Thyroid gland (tissue), 4 donors: ENCODE measurements around the gene FMO4. TPM values are rescaled to one million over a fixed set of nuclear protein-coding genes. Genes with fewer than 3 reads are reported as not detected.

Experiments
- DNase-seq, 2 donors: peaks; one replicate each; pipeline ENCODE4 v3.0.0-alpha.2; 2019
- H3K27ac ChIP-seq, 3 donors: fragments of 200-600 bp; sonication (generic); 1 replicate in 2 of 3; 2 replicates in 1 of 3; pipeline ENCODE4 v1.5.1; 2016 to 2019; ENCODE audit warnings: mild to moderate bottlenecking in 1 of 3, moderate library complexity in 1 of 3
- H3K27me3 ChIP-seq: fragments of 200-600 bp; sonication (generic); one replicate; pipeline ENCODE4 v1.5.1; 2019
- H3K36me3 ChIP-seq, 2 donors: fragments of 200-600 bp; sonication (generic); one replicate each; pipeline ENCODE4 v1.5.1; 2016 to 2019
- H3K4me1 ChIP-seq, 2 donors: fragments of 200-600 bp; sonication (generic); one replicate each; pipeline ENCODE4 v1.5.1; 2017 to 2019
- H3K4me3 ChIP-seq, 3 donors: fragments of 200-600 bp; sonication (generic); replicated peaks in 1 of 3; 1 replicate in 2 of 3; 2 replicates in 1 of 3; pipeline ENCODE4 v1.5.1; 2016; ENCODE audit warnings: mild to moderate bottlenecking in 1 of 3
- H3K9me3 ChIP-seq: fragments of 200-600 bp; sonication (generic); one replicate; pipeline ENCODE4 v1.5.1; 2017
- POLR2A ChIP-seq, 2 donors: fragments of 450-650 bp; IDR thresholded peaks; one replicate each; pipeline ENCODE4 v1.6.1; 2017; ENCODE audit warnings: antibody characterized with exemption in 2 of 2, mild to moderate bottlenecking in 2 of 2, moderate library complexity in 1 of 2
- WGBS, 2 donors: methylation state at CpG; one replicate each; pipeline ENCODE4 v1.1.5; 2017; 5-methylcytosine and 5-hydroxymethylcytosine counted together
- intact Hi-C: fragments of 100-400 bp; cut with DNase I; formaldehyde crosslinking; loops from one replicate; pipeline ENCODE4 v1.15.1; 2023
- total RNA-seq, 4 donors: library from RNA; depleted of rRNA; stranded (reverse); fragments of >200 nt; gene quantifications; one replicate each; pipeline ENCODE4 v1.2.3, GENCODE V29; 2016
- TF ChIP-seq, protein P1 (sequence below), 6 experiments: fragments of 200-600 bp in 3 of 6; fragments of 450-650 bp in 3 of 6; sonication (generic) in 3 of 6; IDR thresholded peaks; one replicate each; pipeline ENCODE4 v1.5.1; 2016 to 2019; ENCODE audit warnings: antibody characterized with exemption in 6 of 6, mild to moderate bottlenecking in 2 of 6, inconsistent platforms in 1 of 6, moderate library complexity in 1 of 6

The FMO4 gene
- total RNA-seq, 4 donors from 2014 or later: 4.6 to 7.3 (median 6.5) TPM

DNA sequence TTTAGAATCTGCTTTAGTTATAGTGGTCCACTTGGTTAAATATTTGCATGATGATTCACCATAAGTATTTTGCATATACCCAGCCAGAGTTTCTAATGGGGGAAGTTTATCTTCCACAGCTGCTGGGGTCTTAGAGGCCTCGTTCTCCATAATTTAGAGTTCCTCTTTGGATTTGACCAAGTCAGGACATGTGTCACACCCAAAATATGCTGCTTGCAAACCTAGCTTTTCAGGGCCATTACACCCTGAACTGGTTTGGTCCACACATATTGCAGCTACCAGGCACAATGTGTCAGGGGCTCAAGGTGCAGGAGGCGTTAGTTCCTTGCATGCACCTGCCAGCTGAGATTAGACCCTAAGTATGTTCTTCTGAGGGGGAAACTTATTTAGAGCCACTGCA lies 17.1 kb upstream of the FMO4 start:
- H3K4me1 ChIP-seq: no peaks in the 10 kb centered on the region
- TF ChIP-seq, protein P1, sequence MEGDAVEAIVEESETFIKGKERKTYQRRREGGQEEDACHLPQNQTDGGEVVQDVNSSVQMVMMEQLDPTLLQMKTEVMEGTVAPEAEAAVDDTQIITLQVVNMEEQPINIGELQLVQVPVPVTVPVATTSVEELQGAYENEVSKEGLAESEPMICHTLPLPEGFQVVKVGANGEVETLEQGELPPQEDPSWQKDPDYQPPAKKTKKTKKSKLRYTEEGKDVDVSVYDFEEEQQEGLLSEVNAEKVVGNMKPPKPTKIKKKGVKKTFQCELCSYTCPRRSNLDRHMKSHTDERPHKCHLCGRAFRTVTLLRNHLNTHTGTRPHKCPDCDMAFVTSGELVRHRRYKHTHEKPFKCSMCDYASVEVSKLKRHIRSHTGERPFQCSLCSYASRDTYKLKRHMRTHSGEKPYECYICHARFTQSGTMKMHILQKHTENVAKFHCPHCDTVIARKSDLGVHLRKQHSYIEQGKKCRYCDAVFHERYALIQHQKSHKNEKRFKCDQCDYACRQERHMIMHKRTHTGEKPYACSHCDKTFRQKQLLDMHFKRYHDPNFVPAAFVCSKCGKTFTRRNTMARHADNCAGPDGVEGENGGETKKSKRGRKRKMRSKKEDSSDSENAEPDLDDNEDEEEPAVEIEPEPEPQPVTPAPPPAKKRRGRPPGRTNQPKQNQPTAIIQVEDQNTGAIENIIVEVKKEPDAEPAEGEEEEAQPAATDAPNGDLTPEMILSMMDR (IDR thresholded peaks at IDR 0.05): no peak
- no peak for TF ChIP-seq POLR2A (IDR thresholded peaks at IDR 0.05)
- WGBS, 2 donors: 80 to 86% methylated on average over 2 of the region's 2 CpGs
- DNase-seq: no peak
- H3K9me3 ChIP-seq: no peaks in the 10 kb centered on the region
- no peak overlapping the region for H3K27ac ChIP-seq
- no peaks in the 10 kb centered on the region for H3K36me3 ChIP-seq
- intact Hi-C loops: no loop called here
- H3K27me3 ChIP-seq: no peaks in the 10 kb centered on the region
- no peak overlapping the region for H3K4me3 ChIP-seq

DNA sequence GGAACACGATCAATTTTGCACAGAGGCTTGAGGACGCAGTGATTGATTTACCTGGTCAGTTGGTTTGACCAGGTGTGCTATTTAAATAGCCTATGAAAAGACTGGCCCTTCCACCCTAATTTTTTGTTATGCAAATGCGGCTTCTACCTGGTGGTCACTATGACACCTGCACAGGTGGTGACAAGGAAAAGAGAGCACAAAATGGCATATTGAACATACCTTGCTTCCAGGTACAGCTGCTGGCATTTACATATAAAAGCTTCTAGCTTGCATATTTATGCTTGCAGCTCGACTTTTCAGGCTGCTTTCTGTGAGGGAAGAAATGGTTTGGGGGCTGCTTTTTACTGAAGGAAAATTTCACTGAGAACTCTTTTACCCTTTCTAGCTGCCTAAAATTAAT lies 15.3 kb upstream of the FMO4 start:
- 76 to 81% methylated on average over 4 of the region's 4 CpGs for WGBS, 2 donors
- no peak for DNase-seq
- intact Hi-C loops: no loop called here

DNA sequence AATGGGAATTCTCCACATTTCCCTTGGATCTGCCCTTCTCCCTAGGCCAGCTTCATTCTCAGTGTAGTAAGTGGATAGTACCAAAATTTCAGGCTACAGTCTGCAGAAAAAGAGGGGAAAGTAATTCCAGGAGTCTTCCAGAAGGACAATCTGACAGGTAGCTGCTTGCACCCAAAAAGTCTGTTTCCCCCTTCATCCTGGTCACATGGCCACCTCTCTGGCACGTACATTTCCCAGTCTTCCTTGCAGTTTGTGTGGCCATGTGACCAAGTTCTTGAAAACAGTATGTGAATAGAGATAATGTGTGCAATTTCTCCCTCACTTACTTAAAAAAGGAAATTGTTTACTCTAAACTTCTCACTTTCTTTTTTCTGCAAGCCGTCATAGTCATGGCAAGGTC lies 14.6 kb upstream of the FMO4 start:
- 83 to 84% methylated on average over 2 of the region's 2 CpGs for WGBS, 2 donors
- Histone ChIP-seq H3K9me3 (no peaks in the 10 kb centered on the region), H3K36me3 (no peaks in the 10 kb centered on the region), H3K4me3 (no peak overlapping the region), H3K27ac (no peak overlapping the region), H3K4me1 (no peaks in the 10 kb centered on the region), H3K27me3 (no peaks in the 10 kb centered on the region)
- DNase-seq: no peak
- TF ChIP-seq, protein P1 (IDR thresholded peaks at IDR 0.05): no peak
- TF ChIP-seq POLR2A (IDR thresholded peaks at IDR 0.05): no peak
- intact Hi-C loops: no loop called here

More for the DNA sequence above, 15.3 kb upstream of the FMO4 start:
- Histone ChIP-seq H3K27me3 (no peaks in the 10 kb centered on the region), H3K9me3 (no peaks in the 10 kb centered on the region), H3K36me3 (no peaks in the 10 kb centered on the region), H3K4me3 (no peak overlapping the region), H3K4me1 (no peaks in the 10 kb centered on the region), H3K27ac (no peak overlapping the region)
- TF ChIP-seq, protein P1 (IDR thresholded peaks at IDR 0.05): no peak

DNA sequence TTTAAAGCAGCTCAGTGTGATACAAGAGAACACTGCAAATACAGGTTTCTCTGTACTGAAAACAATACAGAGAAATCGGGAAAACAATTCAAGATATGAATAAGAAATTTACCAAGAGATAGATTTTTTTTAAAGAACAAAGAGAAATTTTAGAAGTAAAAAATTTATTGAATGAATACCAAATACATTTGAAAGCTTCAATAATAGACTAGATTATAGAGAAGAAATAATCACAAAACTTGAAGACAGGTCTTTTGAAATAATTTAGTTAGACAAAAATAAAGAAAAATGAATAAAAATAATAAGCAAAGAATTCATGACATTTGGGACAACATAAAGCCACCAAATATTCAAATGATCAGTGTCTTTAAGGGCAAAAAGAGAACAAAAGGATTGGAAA lies 13.6 kb upstream of the FMO4 start:
- WGBS, 2 donors: 93 to 95% methylated on average over 1 of the region's 1 CpG
- TF ChIP-seq, protein P1 (IDR thresholded peaks at IDR 0.05): no peak
- TF ChIP-seq POLR2A (IDR thresholded peaks at IDR 0.05): no peak
- H3K9me3 ChIP-seq: no peaks in the 10 kb centered on the region
- no peaks in the 10 kb centered on the region for H3K27me3 ChIP-seq
- H3K27ac ChIP-seq: no peak overlapping the region
- H3K4me3 ChIP-seq: no peak overlapping the region
- no peaks in the 10 kb centered on the region for H3K4me1 ChIP-seq
- intact Hi-C loops: no loop called here
- no peaks in the 10 kb centered on the region for H3K36me3 ChIP-seq
- no peak for DNase-seq

DNA sequence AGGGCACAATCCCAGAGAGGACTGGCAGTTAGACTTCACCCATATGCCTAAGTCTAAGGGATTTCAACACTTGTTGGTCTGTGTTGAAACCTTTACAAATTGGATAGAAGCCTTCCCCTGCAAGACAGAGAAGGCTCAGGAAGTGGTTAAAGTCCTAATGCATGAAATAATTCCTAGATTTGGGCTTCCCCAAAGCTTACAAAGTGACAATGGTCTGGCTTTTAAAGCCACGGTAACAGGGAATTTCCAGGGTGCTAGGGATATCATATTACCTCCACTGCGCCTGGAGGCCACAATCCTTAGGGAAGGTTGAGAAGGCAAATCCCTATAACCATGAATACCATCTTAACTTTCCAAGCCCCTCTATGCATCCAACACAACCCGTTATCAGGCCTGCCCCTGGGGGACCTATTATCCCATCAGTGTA lies 3.3 kb upstream of the FMO4 start:
- DNase-seq: no peak
- Histone ChIP-seq H3K9me3 (no peaks in the 10 kb centered on the region), H3K4me1 (peaks cover 9 to 10% of the 10 kb centered on the region in 2 donors), H3K27ac (no peak overlapping the region), H3K36me3 (no peaks in the 10 kb centered on the region), H3K4me3 (no peak overlapping the region), H3K27me3 (no peaks in the 10 kb centered on the region)
- TF ChIP-seq POLR2A (IDR thresholded peaks at IDR 0.05): no peak
- TF ChIP-seq, protein P1 (IDR thresholded peaks at IDR 0.05): no peak
- WGBS, 2 donors: 72 to 74% methylated on average over 3 of the region's 3 CpGs
- intact Hi-C loops: no loop called here
